SK-N-SH (cell line): Measurements from ENCODE around the gene ENOPH1.

Experiments
- EP300 ChIP-seq, 2 experiments: IDR thresholded peaks; 2 replicates each; pipeline versions ENCODE4 v1.4.0 to v1.6.1; 2012; ENCODE audit warnings: borderline replicate concordance in 1 of 2, low read depth in 1 of 2, low read length in 1 of 2
- EZH2phosphoT487 ChIP-seq: fragments of 200-600 bp; sonication (generic); IDR thresholded peaks from 2 replicates; pipeline ENCODE4 v1.6.1; 2017; ENCODE audit warnings: low read depth, mixed run types, mild to moderate bottlenecking, antibody characterized with exemption, moderate library complexity, borderline replicate concordance
- FOXM1 ChIP-seq: IDR thresholded peaks from 2 replicates; pipeline ENCODE4 v1.4.0; 2012; ENCODE audit warnings: low read depth, mild to moderate bottlenecking
- GATA2 ChIP-seq: sonication (generic); formaldehyde crosslinking; IDR thresholded peaks from 2 replicates; pipeline ENCODE4 v1.5.0; 2020; ENCODE audit warnings: mild to moderate bottlenecking, missing genetic modification reagents
- POLR2AphosphoS5 ChIP-seq: IDR thresholded peaks from 2 replicates; pipeline ENCODE4 v1.6.1; 2012; ENCODE audit warnings: low read depth, low read length
- RAD21 ChIP-seq: IDR thresholded peaks from 2 replicates; pipeline ENCODE4 v1.6.1; 2012; ENCODE audit warnings: mild to moderate bottlenecking, low read length
- REST ChIP-seq: IDR thresholded peaks from 2 replicates; pipeline ENCODE4 v1.6.1; 2012; ENCODE audit warnings: mild to moderate bottlenecking, low read depth, low read length, moderate library complexity
- RFX5 ChIP-seq: IDR thresholded peaks from 2 replicates; pipeline ENCODE4 v1.6.1; 2012; ENCODE audit warnings: mild to moderate bottlenecking, improper control_type of control experiment, low read length
- SIN3A ChIP-seq: IDR thresholded peaks from 2 replicates; pipeline ENCODE4 v1.6.1; 2012; ENCODE audit warnings: low read depth, mild to moderate bottlenecking, low read length, moderate library complexity, borderline replicate concordance
- TEAD4 ChIP-seq: IDR thresholded peaks from 2 replicates; pipeline ENCODE4 v1.4.0; 2012; ENCODE audit warnings: mild to moderate bottlenecking, borderline replicate concordance; ENCODE audit not compliant: insufficient read depth
- ZBTB33 ChIP-seq: IDR thresholded peaks from 2 replicates; pipeline ENCODE4 v1.4.0; 2012; ENCODE audit warnings: low read depth, borderline replicate concordance
- TF ChIP-seq, protein P1 (sequence below): fragments of 200-600 bp; sonication (generic); IDR thresholded peaks from 2 replicates; pipeline ENCODE4 v1.6.1; 2017; ENCODE audit warnings: antibody characterized with exemption, mild to moderate bottlenecking, moderate library complexity
- TF ChIP-seq, protein P2 (sequence below): IDR thresholded peaks from 2 replicates; pipeline ENCODE4 v1.4.0; 2012; ENCODE audit warnings: low read depth

DNA sequence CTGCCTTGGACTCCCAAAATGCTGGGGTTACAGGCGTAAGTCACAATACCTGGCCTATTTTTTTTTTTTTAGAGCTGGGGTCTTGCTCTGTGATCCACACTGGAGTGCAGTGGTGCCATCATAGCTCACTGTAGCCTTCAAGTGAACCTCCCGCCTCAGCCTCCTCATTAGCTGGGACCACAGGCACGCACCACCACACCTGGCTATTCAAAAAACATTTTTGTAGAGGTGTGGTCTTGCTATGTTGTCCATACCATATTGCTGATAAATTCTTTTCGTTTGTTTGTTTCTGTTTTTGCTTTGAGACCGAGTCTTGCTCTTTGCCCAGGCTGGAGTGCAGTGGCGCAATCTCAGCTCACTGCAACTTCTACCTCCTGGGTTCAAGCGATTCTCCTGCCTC lies 21.6 kb downstream of the ENOPH1 start:
- no peak for TF ChIP-seq GATA2
- TF ChIP-seq, protein P1, sequence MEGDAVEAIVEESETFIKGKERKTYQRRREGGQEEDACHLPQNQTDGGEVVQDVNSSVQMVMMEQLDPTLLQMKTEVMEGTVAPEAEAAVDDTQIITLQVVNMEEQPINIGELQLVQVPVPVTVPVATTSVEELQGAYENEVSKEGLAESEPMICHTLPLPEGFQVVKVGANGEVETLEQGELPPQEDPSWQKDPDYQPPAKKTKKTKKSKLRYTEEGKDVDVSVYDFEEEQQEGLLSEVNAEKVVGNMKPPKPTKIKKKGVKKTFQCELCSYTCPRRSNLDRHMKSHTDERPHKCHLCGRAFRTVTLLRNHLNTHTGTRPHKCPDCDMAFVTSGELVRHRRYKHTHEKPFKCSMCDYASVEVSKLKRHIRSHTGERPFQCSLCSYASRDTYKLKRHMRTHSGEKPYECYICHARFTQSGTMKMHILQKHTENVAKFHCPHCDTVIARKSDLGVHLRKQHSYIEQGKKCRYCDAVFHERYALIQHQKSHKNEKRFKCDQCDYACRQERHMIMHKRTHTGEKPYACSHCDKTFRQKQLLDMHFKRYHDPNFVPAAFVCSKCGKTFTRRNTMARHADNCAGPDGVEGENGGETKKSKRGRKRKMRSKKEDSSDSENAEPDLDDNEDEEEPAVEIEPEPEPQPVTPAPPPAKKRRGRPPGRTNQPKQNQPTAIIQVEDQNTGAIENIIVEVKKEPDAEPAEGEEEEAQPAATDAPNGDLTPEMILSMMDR: no peak
- TF ChIP-seq RFX5: no peak
- TF ChIP-seq POLR2AphosphoS5: no peak
- TF ChIP-seq FOXM1: no peak
- TF ChIP-seq SIN3A: no peak
- TF ChIP-seq, protein P2, sequence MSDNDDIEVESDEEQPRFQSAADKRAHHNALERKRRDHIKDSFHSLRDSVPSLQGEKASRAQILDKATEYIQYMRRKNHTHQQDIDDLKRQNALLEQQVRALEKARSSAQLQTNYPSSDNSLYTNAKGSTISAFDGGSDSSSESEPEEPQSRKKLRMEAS: no peak
- no peak for TF ChIP-seq RAD21
- no peak for TF ChIP-seq TEAD4
- TF ChIP-seq EZH2phosphoT487: no peak
- no peak for TF ChIP-seq ZBTB33
- TF ChIP-seq EP300 (IDR thresholded peaks at IDR 0.05; ENCODE audit: borderline replicate concordance in 1 of 2, low read depth in 1 of 2, low read length in 1 of 2): no peak
- no peak for TF ChIP-seq REST
